RCC 7860 (cell line): ENCODE measurements around the gene CUTA.

Source experiments
- DNase-seq: peaks from one replicate; pipeline ENCODE4 v3.0.0-alpha.2; 2015; ENCODE audit warnings: low spot score
- FAIRE-seq: peaks from 2 replicates; lab custom pipeline; 2012; peaks lifted over from hg19 to GRCh38; lab: Jason Lieb, UNC

The CUTA gene

DNA sequence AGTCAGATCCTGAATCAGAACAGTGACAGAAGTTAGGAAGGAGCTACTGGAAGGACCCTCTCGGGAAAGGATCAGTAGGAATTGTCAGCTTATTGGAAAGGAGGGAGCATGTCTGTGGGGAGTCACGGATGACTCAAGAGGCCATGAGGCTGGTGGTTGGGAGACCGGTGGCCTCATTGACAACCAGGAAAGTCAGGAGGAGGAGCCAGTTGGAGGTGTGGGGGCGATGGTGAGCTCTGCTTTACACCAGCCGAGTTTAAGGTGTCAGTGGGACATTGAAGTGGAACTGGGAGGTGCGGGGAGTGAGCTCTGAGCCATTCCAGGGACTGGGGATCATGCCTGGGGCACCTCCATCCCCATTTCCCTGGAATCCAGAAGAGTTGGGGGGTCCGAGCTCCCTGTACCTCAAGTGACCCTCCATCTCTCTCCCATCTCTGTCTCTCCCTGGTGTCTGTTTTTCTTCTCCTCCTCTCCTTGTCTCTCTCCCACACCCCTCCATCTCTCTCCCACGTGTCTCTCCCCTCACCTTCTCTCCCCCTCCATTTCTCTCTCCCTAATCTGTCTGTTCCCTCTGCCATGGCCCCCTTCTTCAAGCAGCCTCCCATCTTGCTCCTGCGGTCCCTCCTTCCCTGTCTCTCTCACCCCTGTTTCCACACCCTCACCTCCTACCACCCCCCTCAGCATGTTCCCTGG lies 22.2 kb upstream of the CUTA start:
- FAIRE-seq = no peak
- no peak for DNase-seq

DNA sequence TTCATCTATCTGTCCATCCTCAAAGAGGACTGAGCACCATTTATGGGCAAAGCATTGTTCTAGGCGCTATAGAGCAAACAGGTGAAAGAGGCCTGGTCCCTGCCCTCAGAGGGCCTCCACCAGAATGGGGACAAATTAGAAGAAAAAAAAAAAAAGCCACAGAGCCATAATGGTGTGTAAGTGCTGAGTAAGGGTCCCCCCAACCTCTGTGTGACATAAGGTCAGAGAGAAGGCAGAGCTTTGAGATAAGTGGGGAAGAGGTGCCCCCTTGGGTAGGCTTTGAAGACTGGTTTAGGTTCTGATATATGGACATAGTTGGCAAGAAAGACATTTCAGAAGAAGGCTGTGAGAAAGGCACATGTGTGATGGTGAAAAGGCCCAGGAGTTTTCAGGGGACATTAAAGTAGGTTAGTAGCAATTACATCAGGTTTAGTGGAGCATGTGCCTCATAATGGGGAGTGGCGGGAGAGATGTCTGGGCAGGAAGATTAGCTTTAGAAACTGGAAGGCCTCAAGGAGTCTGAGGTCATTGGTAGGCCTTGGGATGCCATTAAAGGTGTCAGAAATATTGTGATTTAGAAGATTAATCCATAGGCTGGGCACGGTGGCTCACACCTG lies 21.2 kb upstream of the CUTA start:
- FAIRE-seq (no peak), DNase-seq (no peak)

DNA sequence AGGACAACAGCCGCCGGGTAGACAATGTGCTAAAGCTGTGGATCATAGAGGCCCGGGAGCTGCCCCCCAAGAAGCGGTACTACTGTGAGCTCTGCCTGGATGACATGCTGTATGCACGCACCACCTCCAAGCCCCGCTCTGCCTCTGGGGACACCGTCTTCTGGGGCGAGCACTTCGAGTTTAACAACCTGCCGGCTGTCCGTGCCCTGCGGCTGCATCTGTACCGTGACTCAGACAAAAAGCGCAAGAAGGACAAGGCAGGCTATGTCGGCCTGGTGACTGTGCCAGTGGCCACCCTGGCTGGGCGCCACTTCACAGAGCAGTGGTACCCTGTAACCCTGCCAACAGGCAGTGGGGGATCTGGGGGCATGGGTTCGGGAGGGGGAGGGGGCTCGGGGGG lies 19.8 kb upstream of the CUTA start:
- no peak for DNase-seq
- FAIRE-seq = no peak

- FAIRE-seq (no peak), DNase-seq (no peak)
These were observed 17.1 kb upstream of the CUTA start for GRCh38 chr6:33434961-33435360.

GRCh38 chr6:33433544-33434191 lies 15.8 kb upstream of the CUTA start:
- FAIRE-seq (no peak), DNase-seq (no peak)

- FAIRE-seq (no peak), DNase-seq (no peak)
These were observed 15.2 kb upstream of the CUTA start for GRCh38 chr6:33433001-33433543.

- FAIRE-seq = no peak
- DNase-seq = no peak
These were observed 14.6 kb upstream of the CUTA start for GRCh38 chr6:33432546-33432945.

- DNase-seq (no peak), FAIRE-seq (no peak)
These were observed 14.1 kb upstream of the CUTA start for GRCh38 chr6:33431880-33432541.

- DNase-seq (peak; percentile 15), FAIRE-seq (no peak)
These were observed 13.3 kb upstream of the CUTA start for GRCh38 chr6:33430991-33431879.

GRCh38 chr6:33430334-33430733 lies 12.4 kb upstream of the CUTA start:
- FAIRE-seq = no peak

DNA sequence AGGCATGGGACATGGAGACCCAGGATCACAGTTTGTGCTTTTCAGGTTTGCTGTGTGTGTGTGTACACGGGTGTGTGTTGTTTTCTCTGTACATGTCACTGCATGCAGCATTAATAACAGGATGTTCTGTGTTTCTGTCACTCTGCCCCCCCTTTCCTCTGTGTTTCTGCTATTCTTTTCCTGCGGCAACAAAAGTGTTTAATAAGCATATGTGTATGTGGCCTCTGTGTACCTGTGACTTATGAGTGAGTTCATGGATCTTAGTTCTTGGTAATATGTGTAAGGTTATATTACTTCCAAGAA lies 11.8 kb upstream of the CUTA start:
- no peak for FAIRE-seq
- no peak for DNase-seq

More at GRCh38 chr6:33430334-33430733, 12.4 kb upstream of the CUTA start:
- no peak for DNase-seq

DNA sequence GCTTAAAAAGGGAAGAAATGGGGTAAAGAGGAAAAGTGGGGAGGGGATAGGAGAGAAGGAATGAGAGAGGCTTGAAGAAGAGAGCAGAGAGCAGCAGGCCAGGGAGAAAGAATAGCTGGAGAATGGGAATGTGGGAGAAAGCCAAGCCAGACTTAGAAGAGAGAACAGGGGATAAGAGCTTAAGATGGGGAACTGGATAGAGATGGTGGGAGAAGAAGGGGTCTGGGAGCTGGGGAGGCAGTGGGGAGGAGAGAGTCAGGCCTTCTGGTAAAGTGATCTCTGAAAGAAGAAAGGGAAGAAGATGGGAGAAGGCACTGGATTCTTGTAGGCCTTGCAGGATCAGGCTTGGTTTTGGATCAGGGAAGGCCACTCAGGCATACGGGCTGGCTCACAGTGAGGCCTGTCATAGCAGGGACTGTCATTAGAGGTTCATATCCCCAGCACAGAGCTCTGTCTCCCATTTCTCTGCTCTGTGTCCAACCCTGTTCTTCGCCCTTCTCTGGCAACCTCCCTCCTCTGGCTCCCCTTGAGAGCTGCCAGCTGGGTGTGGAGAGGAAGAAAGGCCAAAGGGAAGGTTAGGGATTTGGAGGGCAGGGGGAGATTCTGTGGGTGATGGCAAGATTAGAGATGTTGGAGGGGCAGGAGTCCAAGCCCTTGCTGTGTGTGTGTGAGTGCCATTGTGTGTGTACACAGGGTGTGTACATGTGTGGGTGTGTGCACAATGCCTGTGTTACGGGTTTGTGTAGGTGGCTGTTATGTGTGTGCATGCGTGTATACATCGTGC lies 11.3 kb upstream of the CUTA start:
- DNase-seq (no peak), FAIRE-seq (no peak)

- DNase-seq (no peak), FAIRE-seq (no peak)
These were observed 10.5 kb upstream of the CUTA start for GRCh38 chr6:33428224-33428965.

- no peak for DNase-seq
- FAIRE-seq = no peak
These were observed 9.8 kb upstream of the CUTA start for GRCh38 chr6:33427585-33428223.

DNA sequence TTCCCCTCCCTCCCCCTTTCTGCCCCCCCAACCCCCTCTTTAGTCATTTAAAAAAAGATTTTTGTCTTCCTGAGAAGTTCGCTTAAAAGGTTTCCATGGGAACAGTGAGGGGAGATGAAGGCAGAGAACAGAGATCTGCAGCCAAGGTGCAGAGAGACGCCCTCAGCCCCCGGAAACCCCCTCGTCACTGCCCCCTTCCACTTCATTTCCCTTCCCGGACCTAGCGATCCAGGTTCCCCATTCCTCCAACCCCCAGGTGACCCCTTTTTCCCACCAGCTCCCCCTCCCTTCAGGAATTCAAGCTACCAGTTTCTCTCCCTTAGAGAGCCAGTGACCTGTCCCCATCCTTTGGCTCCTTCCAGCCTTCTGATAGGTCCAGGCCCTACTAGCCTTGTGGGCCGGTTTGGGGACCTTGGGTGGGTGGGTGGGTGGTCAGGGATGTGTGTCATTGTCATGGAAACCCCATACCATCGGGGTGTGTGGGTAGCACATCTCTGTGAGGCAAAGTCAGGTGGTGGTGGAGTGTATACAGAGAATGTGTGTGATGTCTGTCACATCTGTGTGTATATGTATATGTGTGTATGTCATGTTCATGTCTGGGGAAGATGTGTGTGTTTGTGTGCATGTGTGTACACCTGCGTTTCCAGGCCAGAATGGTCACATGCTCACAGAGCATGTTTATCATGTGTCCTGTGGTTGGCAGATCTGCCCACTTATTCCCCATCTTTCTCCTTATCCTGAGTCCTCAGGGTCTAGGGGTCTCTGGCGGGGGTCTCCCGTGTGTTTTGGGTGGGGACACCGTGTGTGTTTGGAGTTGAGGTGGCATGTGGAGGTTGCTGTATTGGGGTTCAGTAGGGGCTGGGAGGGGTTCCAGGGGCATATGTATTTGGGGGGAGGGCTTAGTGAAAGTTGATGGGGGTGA lies 8.9 kb upstream of the CUTA start:
- FAIRE-seq = no peak

GRCh38 chr6:33425668-33426577 lies 8.0 kb upstream of the CUTA start:
- peak; percentile 61 for DNase-seq
- FAIRE-seq = no peak

More for the DNA sequence above, 8.9 kb upstream of the CUTA start:
- no peak for DNase-seq
